Measurements from ENCODE around the gene RCOR1. TPM values are rescaled to one million over a fixed set of nuclear protein-coding genes. Genes with fewer than 3 reads are reported as not detected.

Gene RCOR1
- total RNA-seq, 6 donors from 2014 or later, result 19.8 to 58.7 (median 34.3) TPM

DNA sequence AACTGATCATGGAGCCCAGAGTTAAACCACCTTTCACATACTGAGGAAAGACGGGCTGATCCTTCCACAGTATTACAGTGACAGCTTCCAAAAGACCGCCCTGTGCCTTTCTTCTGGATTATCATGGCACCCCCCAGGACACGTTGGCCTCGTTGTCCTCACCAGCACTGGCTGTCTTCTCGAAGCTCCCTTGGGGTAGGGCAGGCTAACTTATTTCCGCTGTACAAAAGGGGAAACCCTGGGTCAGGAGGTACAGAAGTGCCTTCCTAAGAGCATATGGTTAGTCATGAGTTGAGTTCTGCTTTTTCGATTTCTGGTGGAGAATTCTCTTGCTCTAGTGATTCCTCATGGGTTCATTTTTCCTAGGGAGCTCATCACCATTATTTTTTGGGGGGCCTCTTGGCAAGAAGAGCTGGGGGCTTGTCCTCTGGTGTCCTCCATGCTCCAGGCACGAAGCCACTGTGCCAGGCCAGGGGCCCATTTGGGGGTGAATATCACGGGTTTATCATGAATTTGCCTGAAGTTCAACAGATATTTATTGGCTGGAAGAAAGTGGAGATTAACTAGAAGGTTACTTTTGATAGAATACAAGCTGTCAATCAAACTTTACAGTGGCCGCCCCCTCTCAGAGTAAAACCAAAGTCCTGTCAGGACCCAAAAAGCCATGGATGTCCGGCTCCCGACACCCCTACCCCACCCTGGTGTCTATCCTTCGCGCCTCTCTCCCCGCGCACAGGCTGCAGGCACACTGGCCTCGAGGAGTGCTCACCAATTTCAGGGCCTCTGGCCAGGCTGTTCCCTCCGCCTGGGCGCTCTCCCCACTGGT, 176.0 kb downstream of the RCOR1 start:
- peak in 1 of 2 donors; percentile 79 for ATAC-seq (ENCODE audit: low FRiP score in 2 of 2)
- H3K27ac ChIP-seq, result peak overlapping the region in 1 of 4 donors; percentile 66
- 75 to 90% methylated on average over 19 of the region's 19 CpGs for WGBS, 2 donors

GRCh38 chr14:102769049-102769327, 176.5 kb downstream of the RCOR1 start:
- TF ChIP-seq, protein P1, sequence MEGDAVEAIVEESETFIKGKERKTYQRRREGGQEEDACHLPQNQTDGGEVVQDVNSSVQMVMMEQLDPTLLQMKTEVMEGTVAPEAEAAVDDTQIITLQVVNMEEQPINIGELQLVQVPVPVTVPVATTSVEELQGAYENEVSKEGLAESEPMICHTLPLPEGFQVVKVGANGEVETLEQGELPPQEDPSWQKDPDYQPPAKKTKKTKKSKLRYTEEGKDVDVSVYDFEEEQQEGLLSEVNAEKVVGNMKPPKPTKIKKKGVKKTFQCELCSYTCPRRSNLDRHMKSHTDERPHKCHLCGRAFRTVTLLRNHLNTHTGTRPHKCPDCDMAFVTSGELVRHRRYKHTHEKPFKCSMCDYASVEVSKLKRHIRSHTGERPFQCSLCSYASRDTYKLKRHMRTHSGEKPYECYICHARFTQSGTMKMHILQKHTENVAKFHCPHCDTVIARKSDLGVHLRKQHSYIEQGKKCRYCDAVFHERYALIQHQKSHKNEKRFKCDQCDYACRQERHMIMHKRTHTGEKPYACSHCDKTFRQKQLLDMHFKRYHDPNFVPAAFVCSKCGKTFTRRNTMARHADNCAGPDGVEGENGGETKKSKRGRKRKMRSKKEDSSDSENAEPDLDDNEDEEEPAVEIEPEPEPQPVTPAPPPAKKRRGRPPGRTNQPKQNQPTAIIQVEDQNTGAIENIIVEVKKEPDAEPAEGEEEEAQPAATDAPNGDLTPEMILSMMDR (IDR thresholded peaks at IDR 0.05), result no peak
- TF ChIP-seq POLR2A (IDR thresholded peaks at IDR 0.05) (no peak), EP300 (IDR thresholded peaks at IDR 0.05) (no peak), POLR2AphosphoS5 (IDR thresholded peaks at IDR 0.05) (no peak)
- DNase-seq (no peak), ATAC-seq (ENCODE audit: low FRiP score in 2 of 2) (no peak)
- H3K27ac ChIP-seq, result peak overlapping the region in 1 of 4 donors; percentile 66
- no peaks in the 10 kb centered on the region for H3K27me3 ChIP-seq
- no peak overlapping the region for H3K4me3 ChIP-seq
- 96% methylated on average over 4 of the region's 4 CpGs for WGBS, 2 donors
- H3K9me3 ChIP-seq, result no peaks in the 10 kb centered on the region
- H3K4me1 ChIP-seq, result no peaks in the 10 kb centered on the region
- H3K36me3 ChIP-seq, result no peaks in the 10 kb centered on the region

More for the DNA sequence above, 176.0 kb downstream of the RCOR1 start:
- peak in 1 of 2 donors; percentile 50 for DNase-seq
- peak in 1 of 4 donors; percentile 31 for TF ChIP-seq POLR2A (IDR thresholded peaks at IDR 0.05)
- no peak for TF ChIP-seq POLR2AphosphoS5 (IDR thresholded peaks at IDR 0.05)
- no peaks in the 10 kb centered on the region for H3K9me3 ChIP-seq
- H3K4me1 ChIP-seq, result no peaks in the 10 kb centered on the region
- no peaks in the 10 kb centered on the region for H3K27me3 ChIP-seq
- H3K36me3 ChIP-seq, result no peaks in the 10 kb centered on the region
- no peak overlapping the region for H3K4me3 ChIP-seq

DNA sequence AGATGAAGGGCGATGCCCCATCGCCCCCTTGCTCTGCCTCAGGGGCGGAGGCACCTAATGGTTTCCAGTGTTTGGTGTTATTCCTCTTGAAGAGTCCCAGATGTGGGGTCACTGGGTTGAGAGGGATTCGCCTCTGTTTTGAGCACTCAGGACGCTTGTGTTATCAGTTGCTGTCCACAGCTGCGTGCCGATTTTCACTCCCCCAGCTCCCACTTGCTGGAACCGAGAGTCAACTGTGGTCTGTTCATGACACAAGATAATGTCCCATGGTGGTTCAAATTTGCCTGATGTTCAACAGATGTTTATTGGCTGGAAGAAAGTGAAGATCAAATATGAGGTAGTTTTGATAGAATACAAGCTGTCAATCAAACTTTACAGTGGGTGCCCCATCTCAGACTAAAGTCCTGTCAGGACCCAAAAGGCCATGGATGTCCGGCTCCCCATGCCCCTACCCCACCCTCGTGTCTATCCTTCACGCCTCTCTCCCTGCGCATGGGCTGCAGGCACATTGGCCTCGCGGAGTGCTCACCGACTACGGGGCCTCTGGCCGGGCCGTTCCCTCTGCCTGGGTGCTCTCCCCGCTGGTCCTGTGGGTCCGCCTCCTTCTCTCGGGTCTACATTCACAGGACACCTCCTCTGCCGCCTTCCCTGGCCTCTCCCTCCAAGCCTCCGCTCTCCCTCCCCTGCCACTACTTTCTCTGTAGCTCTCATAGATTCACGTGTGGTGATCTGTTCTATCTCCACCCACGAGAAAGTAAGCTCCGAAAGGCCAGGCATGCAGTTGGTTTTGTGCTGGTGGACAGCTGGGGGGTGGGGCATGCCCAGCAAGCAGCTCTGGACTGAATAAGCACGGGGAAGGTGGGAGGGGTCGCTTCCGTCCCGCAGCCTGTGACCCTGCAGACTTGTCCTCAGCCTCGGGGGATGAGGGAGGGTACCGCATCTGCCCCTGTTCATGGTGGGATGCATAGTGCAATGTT, 178.0 kb downstream of the RCOR1 start:
- H3K27ac ChIP-seq, result no peak overlapping the region
- WGBS, 2 donors, result 84 to 86% methylated on average over 31 to 32 of the region's 32 CpGs

GRCh38 chr14:102771144-102771543, 178.7 kb downstream of the RCOR1 start:
- ATAC-seq (ENCODE audit: low FRiP score in 2 of 2) (no peak), DNase-seq (peak in 1 of 2 donors; percentile 19)
- H3K36me3 ChIP-seq, result no peaks in the 10 kb centered on the region
- no peak overlapping the region for H3K27ac ChIP-seq
- H3K4me3 ChIP-seq, result no peak overlapping the region
- WGBS, 2 donors, result 94 to 99% methylated on average over 8 to 9 of the region's 9 CpGs
- peaks cover 0 to 8% (median 2%) of the 10 kb centered on the region in 4 donors for H3K4me1 ChIP-seq
- H3K9me3 ChIP-seq, result no peaks in the 10 kb centered on the region
- no peaks in the 10 kb centered on the region for H3K27me3 ChIP-seq
- TF ChIP-seq EP300 (IDR thresholded peaks at IDR 0.05) (no peak), POLR2A (IDR thresholded peaks at IDR 0.05) (no peak), POLR2AphosphoS5 (IDR thresholded peaks at IDR 0.05) (no peak)
- TF ChIP-seq, protein P1 (IDR thresholded peaks at IDR 0.05), result no peak

More for the DNA sequence above, 178.0 kb downstream of the RCOR1 start:
- Histone ChIP-seq H3K4me1 (peaks cover 0 to 8% (median 2%) of the 10 kb centered on the region in 4 donors), H3K4me3 (no peak overlapping the region), H3K27me3 (no peaks in the 10 kb centered on the region), H3K9me3 (no peaks in the 10 kb centered on the region), H3K36me3 (no peaks in the 10 kb centered on the region)
- ATAC-seq (ENCODE audit: low FRiP score in 2 of 2), result no peak
- TF ChIP-seq EP300 (IDR thresholded peaks at IDR 0.05), result no peak
- no peak for TF ChIP-seq POLR2A (IDR thresholded peaks at IDR 0.05)
- no peak for TF ChIP-seq POLR2AphosphoS5 (IDR thresholded peaks at IDR 0.05)
- DNase-seq, result peak in 1 of 2 donors; percentile 58

DNA sequence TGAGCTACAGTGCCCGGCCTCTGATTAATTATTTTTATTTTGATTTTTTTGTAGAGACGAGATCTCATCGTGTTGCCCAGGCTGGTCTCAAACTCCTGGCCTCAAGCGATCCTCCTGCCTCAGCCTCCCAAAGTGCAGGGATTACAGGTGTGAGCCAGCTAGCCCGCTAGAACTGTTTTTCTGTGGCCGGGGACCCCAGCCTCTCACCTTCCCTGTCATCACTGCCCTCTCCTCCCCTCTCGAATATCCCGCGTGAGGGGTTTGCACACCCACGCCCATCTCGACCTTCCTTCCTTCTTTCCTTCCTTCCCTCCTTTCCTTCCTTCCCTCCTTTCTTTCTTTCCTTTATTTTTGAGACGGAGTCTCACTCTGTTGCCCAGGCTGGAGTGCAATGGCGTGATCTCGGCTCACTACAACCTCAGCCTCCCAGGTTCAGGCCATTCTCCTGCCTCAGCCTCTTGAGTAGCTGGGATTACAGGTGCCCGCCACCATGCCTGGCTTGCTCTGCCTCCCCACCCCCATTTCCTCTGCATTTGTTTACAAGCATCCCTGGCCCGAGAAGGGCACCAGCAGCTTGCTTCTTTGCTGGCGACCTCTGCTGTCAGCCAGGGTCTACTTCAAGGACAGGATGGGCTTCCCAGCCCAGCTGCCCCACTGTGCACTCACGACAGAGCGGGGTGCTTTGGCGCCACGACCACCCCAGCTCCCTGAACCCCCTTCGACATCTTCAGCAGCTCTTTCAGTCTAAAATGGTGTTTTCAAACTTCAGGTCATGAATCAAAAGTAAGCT, 180.5 kb downstream of the RCOR1 start:
- Histone ChIP-seq H3K27ac (no peak overlapping the region), H3K27me3 (no peaks in the 10 kb centered on the region), H3K4me1 (peaks cover 3 to 14% (median 6%) of the 10 kb centered on the region in 4 donors), H3K36me3 (no peaks in the 10 kb centered on the region), H3K4me3 (no peak overlapping the region), H3K9me3 (no peaks in the 10 kb centered on the region)
- ATAC-seq (ENCODE audit: low FRiP score in 2 of 2), result no peak
- WGBS, 2 donors, result 68 to 70% methylated on average over 22 of the region's 22 CpGs
- no peak for DNase-seq
- TF ChIP-seq POLR2A (IDR thresholded peaks at IDR 0.05) (no peak), EP300 (IDR thresholded peaks at IDR 0.05) (no peak), POLR2AphosphoS5 (IDR thresholded peaks at IDR 0.05) (no peak)
- TF ChIP-seq, protein P1 (IDR thresholded peaks at IDR 0.05), result no peak

All from upper lobe of left lung (tissue), 6 donors.